RWPE2 (cell line): ENCODE measurements around the gene PSENEN.
A peak's percentile ranks its signal among the peaks of the same experiment; 100 is the strongest.
"Not testable (repeated sequence)": the region's sequence is repeated elsewhere in the genome, so short reads cannot be mapped to it uniquely, and the experiment has no call there.

ENCODE experiments used
- ATAC-seq: fragments of 200-7000 bp; cut with Tn5 transposase; 3 replicates; pipeline ENCODE4 v1.9.1; 2021; ENCODE audit warnings: low read depth
- DNase-seq: peaks from one replicate; pipeline ENCODE4 v3.0.0-alpha.2; 2020; ENCODE audit warnings: low spot score
- H3K27ac ChIP-seq: fragments of 450-650 bp; 2 replicates; pipeline ENCODE4 v1.5.1; 2017; ENCODE audit warnings: mild to moderate bottlenecking; ENCODE audit not compliant: poor library complexity, severe bottlenecking
- H3K27me3 ChIP-seq: fragments of 250-450 bp; sonication (Bioruptor Pico); 2 replicates; pipeline ENCODE4 v1.5.1; 2021; ENCODE audit warnings: mild to moderate bottlenecking, moderate library complexity; ENCODE audit not compliant: insufficient read depth, poor library complexity, severe bottlenecking
- H3K36me3 ChIP-seq: fragments of 250-450 bp; sonication (Bioruptor Pico); 2 replicates; pipeline ENCODE4 v1.5.1; 2020; ENCODE audit warnings: low read depth, mild to moderate bottlenecking, moderate library complexity
- H3K4me1 ChIP-seq: fragments of 250-450 bp; sonication (Bioruptor Pico); 2 replicates; pipeline ENCODE4 v1.5.1; 2021; ENCODE audit warnings: mild to moderate bottlenecking, moderate library complexity; ENCODE audit not compliant: insufficient read depth, poor library complexity, severe bottlenecking
- H3K4me3 ChIP-seq: fragments of 250-450 bp; sonication (Bioruptor Pico); 2 replicates; pipeline ENCODE4 v1.5.1; 2021; ENCODE audit warnings: mild to moderate bottlenecking, moderate library complexity; ENCODE audit not compliant: severe bottlenecking
- H3K9me3 ChIP-seq: fragments of 250-450 bp; sonication (Bioruptor Pico); 2 replicates; pipeline ENCODE4 v1.5.1; 2021; ENCODE audit warnings: mild to moderate bottlenecking, moderate library complexity; ENCODE audit not compliant: severe bottlenecking
- CTCF ChIP-seq: fragments of 450-650 bp; IDR thresholded peaks from one replicate; pipeline ENCODE4 v1.5.1; 2017; ENCODE audit warnings: mild to moderate bottlenecking, moderate library complexity; ENCODE audit not compliant: poor library complexity, severe bottlenecking

Gene PSENEN

GRCh38 chr19:35791814-35792279 lies 46.4 kb downstream of the PSENEN start:
- DNase-seq (peak; percentile 57), ATAC-seq (no peak)
- no peak for TF ChIP-seq CTCF
- Histone ChIP-seq H3K27ac (no peak overlapping the region), H3K27me3 (no peaks in the 10 kb centered on the region), H3K4me3 (no peak overlapping the region), H3K9me3 (no peaks in the 10 kb centered on the region), H3K4me1 (no peaks in the 10 kb centered on the region), H3K36me3 (no peaks in the 10 kb centered on the region)

- no peak for TF ChIP-seq CTCF
- Histone ChIP-seq H3K9me3 (no peaks in the 10 kb centered on the region), H3K36me3 (no peaks in the 10 kb centered on the region), H3K4me3 (no peak overlapping the region), H3K27ac (no peak overlapping the region), H3K4me1 (no peaks in the 10 kb centered on the region), H3K27me3 (no peaks in the 10 kb centered on the region)
- no peak for DNase-seq
- ATAC-seq: no peak
Observed at GRCh38 chr19:35792312-35792711, 46.9 kb downstream of the PSENEN start.

GRCh38 chr19:35792888-35793287 lies 47.4 kb downstream of the PSENEN start:
- no peak for DNase-seq
- Histone ChIP-seq H3K9me3 (no peaks in the 10 kb centered on the region), H3K36me3 (no peaks in the 10 kb centered on the region), H3K4me1 (no peaks in the 10 kb centered on the region), H3K27me3 (no peaks in the 10 kb centered on the region), H3K27ac (no peak overlapping the region), H3K4me3 (no peak overlapping the region)
- no peak for ATAC-seq
- no peak for TF ChIP-seq CTCF

- H3K9me3 ChIP-seq: no peaks in the 10 kb centered on the region
- H3K36me3 ChIP-seq: no peaks in the 10 kb centered on the region
- TF ChIP-seq CTCF: no peak
- H3K4me1 ChIP-seq: no peaks in the 10 kb centered on the region
- H3K27ac ChIP-seq: no peak overlapping the region
- H3K27me3 ChIP-seq: no peaks in the 10 kb centered on the region
- no peak for ATAC-seq
- no peak overlapping the region for H3K4me3 ChIP-seq
- no peak for DNase-seq
Observed at GRCh38 chr19:35793381-35794165, 48.1 kb downstream of the PSENEN start.

GRCh38 chr19:35795564-35795963 lies 50.1 kb downstream of the PSENEN start:
- H3K9me3 ChIP-seq, ATAC-seq, H3K4me1 ChIP-seq, DNase-seq, H3K4me3 ChIP-seq, H3K27ac ChIP-seq, H3K36me3 ChIP-seq, H3K27me3 ChIP-seq: not testable (repeated sequence)
